GM12872 (cell line): ENCODE results near the gene BTBD9.

ENCODE experiments used
- TF ChIP-seq, protein P1 (sequence below): IDR thresholded peaks from 3 replicates; pipeline ENCODE4 v1.5.1; 2011; ENCODE audit warnings: low read depth, mild to moderate bottlenecking, low read length, moderate library complexity; ENCODE audit not compliant: insufficient read depth

Gene BTBD9

DNA sequence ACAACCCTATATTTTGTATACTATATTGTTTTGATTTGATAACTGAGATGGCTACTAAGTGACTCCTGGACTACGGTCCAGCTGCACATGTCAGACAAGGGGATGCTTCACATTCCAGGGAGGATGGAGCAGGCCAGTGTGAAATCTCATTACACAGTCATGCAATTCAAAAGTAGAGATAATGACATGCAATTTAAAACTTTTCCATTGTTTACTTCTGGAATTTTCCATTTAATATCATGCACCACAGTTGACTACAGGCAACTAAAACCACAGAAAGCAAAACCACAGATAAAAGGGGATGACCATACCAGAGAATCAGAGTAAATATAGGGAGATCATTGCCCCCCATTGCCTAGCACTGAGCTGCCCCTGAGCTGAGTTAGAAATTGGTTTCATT lies 366.4 kb downstream of the BTBD9 start:
- TF ChIP-seq, protein P1, sequence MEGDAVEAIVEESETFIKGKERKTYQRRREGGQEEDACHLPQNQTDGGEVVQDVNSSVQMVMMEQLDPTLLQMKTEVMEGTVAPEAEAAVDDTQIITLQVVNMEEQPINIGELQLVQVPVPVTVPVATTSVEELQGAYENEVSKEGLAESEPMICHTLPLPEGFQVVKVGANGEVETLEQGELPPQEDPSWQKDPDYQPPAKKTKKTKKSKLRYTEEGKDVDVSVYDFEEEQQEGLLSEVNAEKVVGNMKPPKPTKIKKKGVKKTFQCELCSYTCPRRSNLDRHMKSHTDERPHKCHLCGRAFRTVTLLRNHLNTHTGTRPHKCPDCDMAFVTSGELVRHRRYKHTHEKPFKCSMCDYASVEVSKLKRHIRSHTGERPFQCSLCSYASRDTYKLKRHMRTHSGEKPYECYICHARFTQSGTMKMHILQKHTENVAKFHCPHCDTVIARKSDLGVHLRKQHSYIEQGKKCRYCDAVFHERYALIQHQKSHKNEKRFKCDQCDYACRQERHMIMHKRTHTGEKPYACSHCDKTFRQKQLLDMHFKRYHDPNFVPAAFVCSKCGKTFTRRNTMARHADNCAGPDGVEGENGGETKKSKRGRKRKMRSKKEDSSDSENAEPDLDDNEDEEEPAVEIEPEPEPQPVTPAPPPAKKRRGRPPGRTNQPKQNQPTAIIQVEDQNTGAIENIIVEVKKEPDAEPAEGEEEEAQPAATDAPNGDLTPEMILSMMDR, result no peak

DNA sequence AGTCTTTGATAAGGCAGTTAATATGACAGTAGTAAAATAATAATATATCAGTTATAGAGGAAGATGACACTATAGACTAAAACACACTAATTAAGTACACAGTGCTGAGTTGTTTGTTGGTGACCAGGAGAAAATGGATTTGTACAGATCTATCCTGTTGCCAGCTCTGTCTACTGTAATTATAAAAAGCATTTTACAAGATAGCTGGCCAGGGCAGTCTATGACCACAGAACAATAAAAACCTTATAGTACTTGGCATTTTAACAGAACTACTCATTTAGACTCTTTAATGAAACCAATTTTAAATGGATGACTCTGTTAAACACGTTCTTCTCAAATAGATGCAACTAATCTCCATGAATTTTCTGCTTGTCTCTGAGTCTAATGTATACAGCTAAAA lies 367.5 kb downstream of the BTBD9 start:
- TF ChIP-seq, protein P1, result no peak

DNA sequence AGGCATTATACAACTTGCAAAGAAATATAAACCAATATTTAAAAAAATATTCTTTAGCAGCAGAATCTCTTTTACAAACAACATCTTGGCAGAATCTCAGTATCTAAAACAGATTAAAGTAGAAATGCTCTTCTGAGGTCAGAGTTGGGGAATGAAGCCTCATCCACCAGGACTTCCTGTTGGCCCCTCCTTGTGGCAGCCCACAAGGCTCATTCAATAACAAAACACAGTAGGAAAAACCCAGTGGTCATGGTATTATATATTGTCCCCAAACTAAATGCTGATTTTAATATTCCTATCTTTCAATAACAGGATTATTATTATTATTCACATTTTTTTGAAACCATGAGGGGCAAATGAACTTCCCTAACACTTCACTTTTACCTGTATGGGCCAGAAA lies 368.6 kb downstream of the BTBD9 start:
- TF ChIP-seq, protein P1, result no peak

DNA sequence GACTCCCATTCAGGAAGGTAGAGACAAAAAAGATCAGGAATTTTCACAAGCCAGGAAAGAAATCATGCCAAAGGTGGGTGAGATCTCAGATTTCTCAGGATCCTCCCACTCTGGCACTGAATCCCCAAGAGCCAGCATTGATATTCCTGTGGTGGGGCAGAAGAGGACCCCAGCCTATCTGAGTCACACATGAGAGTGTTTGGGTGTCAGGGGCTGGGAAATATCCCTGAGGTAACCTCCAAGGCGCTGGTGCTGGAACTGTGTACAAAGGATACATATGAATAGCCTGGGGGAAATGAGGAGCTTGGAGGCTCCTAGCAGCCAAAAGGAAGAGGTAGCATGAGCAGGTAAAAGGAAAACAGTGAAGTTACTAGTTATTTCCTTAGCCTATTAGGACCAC lies 369.4 kb downstream of the BTBD9 start:
- TF ChIP-seq, protein P1, result no peak

DNA sequence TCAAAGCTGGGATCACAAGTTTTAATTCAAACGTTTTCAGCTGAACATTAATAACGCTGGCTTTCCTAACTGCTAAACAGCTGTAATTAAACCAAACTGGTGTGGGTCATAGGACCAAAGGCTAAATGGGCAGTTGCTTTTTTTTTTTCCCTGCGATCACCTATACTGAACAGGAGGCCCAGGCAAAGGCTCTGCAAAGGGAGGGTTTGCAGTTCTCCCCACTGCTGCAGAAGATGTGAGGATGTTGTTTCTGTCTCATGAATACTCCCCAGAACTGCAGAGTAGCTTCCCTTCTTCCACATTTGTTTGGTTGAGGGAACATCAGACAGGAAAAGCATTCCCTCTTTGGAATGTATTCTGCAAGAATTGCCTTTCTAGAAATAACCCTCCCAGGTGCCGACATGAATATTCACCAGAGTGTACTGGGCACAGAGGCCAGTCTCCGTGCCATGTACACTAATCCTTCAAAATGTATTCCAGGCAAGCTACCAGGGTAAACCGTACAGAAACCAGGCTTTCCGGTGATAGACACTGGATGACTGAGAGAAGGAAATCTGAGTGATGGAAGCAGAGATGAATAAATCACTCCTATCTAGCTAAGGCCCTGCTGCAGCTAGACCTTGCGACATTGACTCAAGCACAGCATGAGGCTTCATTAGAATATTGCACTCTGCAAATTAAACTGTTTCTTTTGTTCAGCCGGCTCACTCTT lies 370.1 kb downstream of the BTBD9 start:
- TF ChIP-seq, protein P1, result no peak

DNA sequence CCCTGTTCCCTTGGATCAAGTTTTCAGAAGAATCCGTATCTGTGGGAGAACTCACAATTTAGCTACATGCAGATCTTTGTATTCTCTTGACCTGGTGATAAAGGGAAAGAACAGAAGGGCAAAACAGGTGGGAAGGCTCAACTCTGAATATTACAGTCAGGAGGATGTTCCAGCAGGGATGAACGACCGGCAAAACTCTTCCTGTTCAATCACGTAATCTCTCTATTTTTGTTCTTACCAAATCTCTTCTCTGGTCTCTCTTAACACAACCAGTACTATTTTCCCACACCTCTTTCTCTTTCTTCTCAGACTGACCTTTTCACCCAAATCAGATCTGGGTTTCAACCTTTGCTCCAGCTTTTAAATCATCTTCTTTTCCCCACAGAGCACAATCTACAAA lies 371.4 kb downstream of the BTBD9 start:
- TF ChIP-seq, protein P1, result no peak

DNA sequence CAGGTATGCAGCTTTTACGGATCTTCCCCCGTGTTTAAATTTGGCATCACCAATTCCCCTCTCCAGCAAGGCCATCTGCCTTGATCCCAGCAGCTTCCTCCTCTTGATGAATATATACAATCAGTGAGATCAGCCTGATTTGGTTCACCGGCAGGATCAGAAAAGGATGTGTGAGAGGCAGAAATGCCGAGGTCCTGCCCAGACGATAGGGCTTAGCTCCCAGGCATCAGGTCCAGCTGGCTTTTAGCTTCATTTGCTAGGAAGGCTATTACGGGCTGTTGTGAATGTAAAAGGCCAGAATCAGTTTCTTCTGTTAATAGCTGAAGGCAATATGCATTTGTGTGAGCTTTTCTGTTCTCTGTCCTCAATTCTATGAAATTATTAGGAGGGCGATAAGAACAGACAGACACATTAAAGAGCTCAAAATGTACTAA lies 372.8 kb downstream of the BTBD9 start:
- TF ChIP-seq, protein P1, result no peak

DNA sequence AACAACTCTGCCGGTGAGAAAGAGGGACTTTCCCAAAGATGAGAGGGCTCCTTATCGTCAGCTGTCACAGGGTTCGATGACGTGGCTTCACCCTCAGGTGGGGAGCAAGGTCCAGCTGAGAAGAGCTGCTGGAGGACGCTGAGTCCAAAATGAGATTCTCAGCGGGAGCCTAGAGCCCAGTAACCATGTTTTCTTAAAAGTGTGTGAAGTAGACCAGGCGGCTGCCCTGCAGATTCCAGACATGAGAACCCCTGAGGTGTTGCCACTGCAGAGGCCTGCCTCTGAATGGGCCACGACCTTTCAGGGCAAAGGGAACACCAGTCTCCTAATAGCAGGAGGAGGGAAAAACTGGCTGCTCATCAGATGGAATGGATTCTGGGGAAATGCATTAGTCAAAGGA lies 375.1 kb downstream of the BTBD9 start:
- TF ChIP-seq, protein P1, result no peak
